Retinal pigment epithelial cell (primary cell): Measurements from ENCODE around the gene B4GALT3.

Experiments used
- DNase-seq: peaks from one replicate; pipeline ENCODE4 v3.0.0-alpha.2; 2010; ENCODE audit warnings: low read depth
- H3K4me3 ChIP-seq: 2 replicates; pipeline ENCODE4 v1.5.1; 2011; ENCODE audit warnings: mild to moderate bottlenecking, low read length, control low read depth, moderate library complexity
- CTCF ChIP-seq: conservative IDR thresholded peaks from 2 replicates; pipeline ENCODE4 v1.5.1; 2011; ENCODE audit warnings: low read depth, low read length, control low read depth, inconsistent platforms

Gene B4GALT3

GRCh38 chr1:161222175-161223019 is 45.1 kb upstream of the B4GALT3 start:
- TF ChIP-seq CTCF, result no peak

GRCh38 chr1:161220002-161220401 is 42.7 kb upstream of the B4GALT3 start:
- H3K4me3 ChIP-seq, result no peak overlapping the region
- DNase-seq, result no peak
- no peak for TF ChIP-seq CTCF

More at GRCh38 chr1:161222175-161223019, 45.1 kb upstream of the B4GALT3 start:
- H3K4me3 ChIP-seq, result no peak overlapping the region
- no peak for DNase-seq

GRCh38 chr1:161219078-161219892 is 42.0 kb upstream of the B4GALT3 start:
- DNase-seq, result no peak
- no peak for TF ChIP-seq CTCF
- no peak overlapping the region for H3K4me3 ChIP-seq

- no peak for DNase-seq
- H3K4me3 ChIP-seq, result no peak overlapping the region
Measured at GRCh38 chr1:161218301-161219077, 41.2 kb upstream of the B4GALT3 start.

GRCh38 chr1:161217831-161218230 is 40.5 kb upstream of the B4GALT3 start:
- no peak for DNase-seq
- no peak overlapping the region for H3K4me3 ChIP-seq
- TF ChIP-seq CTCF, result no peak

More at GRCh38 chr1:161218301-161219077, 41.2 kb upstream of the B4GALT3 start:
- TF ChIP-seq CTCF, result no peak

- TF ChIP-seq CTCF, result no peak
- DNase-seq, result no peak
- no peak overlapping the region for H3K4me3 ChIP-seq
Measured at GRCh38 chr1:161216945-161217712, 39.8 kb upstream of the B4GALT3 start.
